Heart right ventricle (tissue), 16 donors: ENCODE results near the gene INAVA. TPM values are rescaled to one million over a fixed set of nuclear protein-coding genes. Genes with fewer than 3 reads are reported as not detected.

Experiments used
- ATAC-seq, 8 donors: fragments of 200-7000 bp; cut with Tn5 transposase; one replicate each; pipeline ENCODE4 v1.9.1; 2020; ENCODE audit warnings: mild to moderate bottlenecking in 8 of 8, moderate library complexity in 8 of 8, moderate number of reproducible peaks in 1 of 8
- DNase-seq, 2 donors: peaks; one replicate each; pipeline ENCODE4 v3.0.0-alpha.2; 2020
- H3K27ac ChIP-seq, 10 donors: fragments of 200-600 bp; sonication (generic) in 2 of 10; one replicate each; pipeline versions ENCODE4 v1.5.0 to v1.8.0; 2020 to 2022; ENCODE audit warnings: mild to moderate bottlenecking in 3 of 10
- H3K27me3 ChIP-seq, 7 donors: fragments of 200-600 bp; one replicate each; pipeline ENCODE4 v1.8.0; 2021 to 2022; ENCODE audit warnings: mild to moderate bottlenecking in 2 of 7
- H3K36me3 ChIP-seq, 9 donors: fragments of 200-600 bp; sonication (generic) in 1 of 9; one replicate each; pipeline versions ENCODE4 v1.5.0 to v1.8.0; 2020 to 2022; ENCODE audit warnings: mild to moderate bottlenecking in 2 of 9
- H3K4me1 ChIP-seq, 9 donors: fragments of 200-600 bp; sonication (generic) in 1 of 9; one replicate each; pipeline versions ENCODE4 v1.5.0 to v1.8.0; 2020 to 2022; ENCODE audit warnings: mild to moderate bottlenecking in 4 of 9
- H3K4me3 ChIP-seq, 10 donors: fragments of 200-600 bp; sonication (generic) in 2 of 10; one replicate each; pipeline versions ENCODE4 v1.5.0 to v1.8.0; 2020 to 2022; ENCODE audit warnings: mild to moderate bottlenecking in 7 of 10, moderate library complexity in 2 of 10
- H3K9me3 ChIP-seq, 11 donors: fragments of 200-600 bp in 10 of 11; sonication (generic) in 2 of 11; one replicate each; pipeline versions ENCODE4 v1.5.0 to v1.8.0; 2013 to 2022; ENCODE audit warnings: mild to moderate bottlenecking in 2 of 11, control low read depth in 1 of 11, moderate library complexity in 1 of 11
- CTCF ChIP-seq, 9 donors: fragments of 200-600 bp; sonication (generic) in 2 of 9; IDR thresholded peaks; one replicate each; pipeline versions ENCODE4 v1.5.0 to v1.8.0; 2021 to 2022; ENCODE audit warnings: antibody characterized with exemption in 9 of 9, mild to moderate bottlenecking in 5 of 9, moderate library complexity in 1 of 9
- WGBS, 2 donors: extraction: QIAGEN DNeasy Blood & Tissue Kit; methylation state at CpG; one replicate each; pipeline ENCODE4 v1.1.7; 2013; ENCODE audit warnings: inconsistent platforms in 1 of 2; 5-methylcytosine and 5-hydroxymethylcytosine counted together
- intact Hi-C, 10 donors: fragments of 100-400 bp; cut with DNase I; formaldehyde crosslinking; loops; one replicate each; pipeline versions ENCODE4 v1.11.1 to v1.14.2; 2022
- polyA plus RNA-seq, 2 donors: library from polyadenylated mRNA; stranded (reverse); fragments of 200-250 nt; gene quantifications; one replicate each; pipeline ENCODE4 v1.2.3, GENCODE V29; 2013
- total RNA-seq, 10 donors: library from RNA; stranded (reverse); fragmentation: NEBNext Ultra II Directional in 3 of 10; extraction: Animal tissue kit (Norgen Biotek cat#: 25700) in 3 of 10; gene quantifications; one replicate each; pipeline versions ENCODE4 v1.2.1 to v1.2.4, GENCODE V29; 2021 to 2023
- donor health status: Arrhythmogenic right ventricular cardiomyopathy.
- donor health status: ischemic (EF 13 %, LVEDD 7.1; RV severe dilation, severe dysfunction).
- donor health status: healthy with polysubstance abuse.
- donor health status: DM: no; HTN: yes; CAD: no.
- donor health status: DM: no; HTN: no; CAD: no.
- donor health status: ischemic (EF 25% LVEDD 6.9; RV normal size, moderate dysfunction).
- donor health status: ischemic (EF 25% LVEDD 5.7; RV mildly dilated, moderate dysfunction).
- donor health status: healthy.
- donor health status: DM: yes; HTN: yes; CAD: no.
- donor health status: Ischemic cardiomyopathy.
- donor health status: ischemic (EF 35%, LVEDD 5.7; RV mildly dilated, moderate dysfunction).
- donor health status: nonischemic (EF 11% LVEDD 7.7; RV severe dilation, severe dysfunction).
- donor health status: DM: yes; HTN: yes; CAD: no.
- donor health status: PGD.
- donor health status: ischemic (EF 29% LVEDD 5.4; RV normal size, mild dysfunction).
- donor health status: nonischemic (EF 23%, LVEDD 6.1; RV moderate dilation, normal function).

The INAVA gene
- total and polyA plus RNA-seq, 12 donors, result 0.01 to 0.29 (median 0.11) TPM; not detected in 7

GRCh38 chr1:200873671-200874397 is 20.9 kb upstream of the INAVA start:
- H3K4me1 ChIP-seq, result peaks cover 8 to 15% (median 12%) of the 10 kb centered on the region in 9 donors
- H3K36me3 ChIP-seq, result no peaks in the 10 kb centered on the region
- WGBS, 2 donors, result 9 to 11% methylated on average over 66 of the region's 66 CpGs
- peaks cover 19 to 96% (median 87%) of the 10 kb centered on the region in 7 donors for H3K27me3 ChIP-seq
- intact Hi-C loops, result loop anchor here in 1 of 10 donors (10.0 kb wide), 1 partner anchor 171 kb away; no protein-coding TSS in a partner anchor
- H3K27ac ChIP-seq, result no peak overlapping the region
- DNase-seq (no peak), ATAC-seq (peak in 2 of 8 donors; percentile 40 to 44)
- no peaks in the 10 kb centered on the region for H3K9me3 ChIP-seq
- H3K4me3 ChIP-seq, result peak overlapping the region; percentile 14 to 49 (median 26)
- no peak for TF ChIP-seq CTCF (IDR thresholded peaks at IDR 0.05)

GRCh38 chr1:200874694-200875093 is 20.0 kb upstream of the INAVA start:
- peaks cover 8 to 15% (median 12%) of the 10 kb centered on the region in 9 donors for H3K4me1 ChIP-seq
- DNase-seq (no peak), ATAC-seq (no peak)
- TF ChIP-seq CTCF (IDR thresholded peaks at IDR 0.05), result no peak
- no peaks in the 10 kb centered on the region for H3K9me3 ChIP-seq
- H3K36me3 ChIP-seq, result no peaks in the 10 kb centered on the region
- WGBS, 2 donors, result 85 to 90% methylated on average over 6 of the region's 6 CpGs
- no peak overlapping the region for H3K4me3 ChIP-seq
- intact Hi-C loops, result loop anchor here in 1 of 10 donors (10.0 kb wide), 1 partner anchor 170 kb away; no protein-coding TSS in a partner anchor
- H3K27me3 ChIP-seq, result peaks cover 19 to 95% (median 83%) of the 10 kb centered on the region in 7 donors
- H3K27ac ChIP-seq, result no peak overlapping the region

- intact Hi-C loops, result loop anchor here in 1 of 10 donors (10.0 kb wide), 1 partner anchor 169 kb away; no protein-coding TSS in a partner anchor
- ATAC-seq (no peak), DNase-seq (no peak)
- no peak overlapping the region for H3K4me3 ChIP-seq
- WGBS, 2 donors, result 83 to 87% methylated on average over 5 of the region's 5 CpGs
- H3K27ac ChIP-seq, result no peak overlapping the region
- no peak for TF ChIP-seq CTCF (IDR thresholded peaks at IDR 0.05)
- H3K9me3 ChIP-seq, result no peaks in the 10 kb centered on the region
- H3K36me3 ChIP-seq, result no peaks in the 10 kb centered on the region
- H3K4me1 ChIP-seq, result peaks cover 8 to 15% (median 12%) of the 10 kb centered on the region in 9 donors
- H3K27me3 ChIP-seq, result peaks cover 19 to 95% (median 83%) of the 10 kb centered on the region in 7 donors
These were observed 19.3 kb upstream of the INAVA start for GRCh38 chr1:200875416-200875815.

GRCh38 chr1:200877010-200877409 is 17.7 kb upstream of the INAVA start:
- Histone ChIP-seq H3K27ac (no peak overlapping the region), H3K4me3 (no peak overlapping the region), H3K4me1 (peaks cover 8 to 15% (median 12%) of the 10 kb centered on the region in 9 donors), H3K9me3 (no peaks in the 10 kb centered on the region), H3K36me3 (no peaks in the 10 kb centered on the region), H3K27me3 (peaks cover 19 to 91% (median 71%) of the 10 kb centered on the region in 7 donors)
- no peak for TF ChIP-seq CTCF (IDR thresholded peaks at IDR 0.05)
- intact Hi-C loops, result loop anchor here in 1 of 10 donors (10.0 kb wide), 1 partner anchor 168 kb away; no protein-coding TSS in a partner anchor
- WGBS, 2 donors, result 78 to 79% methylated on average over 3 of the region's 3 CpGs
- no peak for DNase-seq
- ATAC-seq, result no peak
